Glutamatergic neuron (in vitro differentiated cells): ENCODE measurements around the gene MALRD1. TPM values are rescaled to one million over a fixed set of nuclear protein-coding genes. Genes with fewer than 3 reads are reported as not detected.
A peak's percentile ranks its signal among the peaks of the same experiment; 100 is the strongest.

Experiments used
- DNase-seq: peaks from one replicate; pipeline ENCODE4 v3.0.0; 2022
- H3K27ac Mint-ChIP-seq: one replicate; pipeline ENCODE4 v1.8.0; 2020; ENCODE audit warnings: mild to moderate bottlenecking, mixed read lengths, inconsistent platforms; ENCODE audit not compliant: unreplicated experiment
- H3K27me3 Mint-ChIP-seq: one replicate; pipeline ENCODE4 v1.8.0; 2020; ENCODE audit warnings: mild to moderate bottlenecking, moderate library complexity, mixed read lengths, inconsistent platforms; ENCODE audit not compliant: unreplicated experiment
- H3K36me3 Mint-ChIP-seq: one replicate; pipeline ENCODE4 v1.8.0; 2020; ENCODE audit warnings: mild to moderate bottlenecking, mixed read lengths, inconsistent platforms; ENCODE audit not compliant: unreplicated experiment
- H3K4me1 Mint-ChIP-seq: one replicate; pipeline ENCODE4 v1.8.0; 2020; ENCODE audit warnings: mild to moderate bottlenecking, low read depth, mixed read lengths, inconsistent platforms; ENCODE audit not compliant: unreplicated experiment
- H3K4me3 Mint-ChIP-seq: one replicate; pipeline ENCODE4 v1.8.0; 2020; ENCODE audit warnings: mild to moderate bottlenecking, mixed read lengths, inconsistent platforms; ENCODE audit not compliant: unreplicated experiment
- H3K9me3 Mint-ChIP-seq: one replicate; pipeline ENCODE4 v1.8.0; 2020; ENCODE audit warnings: mild to moderate bottlenecking, moderate library complexity, mixed read lengths, inconsistent platforms; ENCODE audit not compliant: unreplicated experiment
- CTCF ChIP-seq: fragments of 200-600 bp; sonication (generic); IDR thresholded peaks from one replicate; pipeline ENCODE4 v1.5.0; 2021; ENCODE audit not compliant: partially characterized antibody, unreplicated experiment
- total RNA-seq: library from RNA; stranded (reverse); fragmentation: NEBNext Ultra II Directional; extraction: Animal tissue kit (Norgen Biotek cat#: 25700); gene quantifications from one replicate; pipeline ENCODE4 v1.2.1, GENCODE V29; 2021; ENCODE audit not compliant: unreplicated experiment

Gene MALRD1
- total RNA-seq, 1 donor from 2014 or later, result 0.27 TPM

GRCh38 chr10:19412531-19412930 is 363.9 kb downstream of the MALRD1 start:
- Mint-ChIP-seq H3K27ac (no peak overlapping the region), H3K4me3 (no peak overlapping the region), H3K4me1 (no peaks in the 10 kb centered on the region), H3K27me3 (no peaks in the 10 kb centered on the region), H3K36me3 (no peaks in the 10 kb centered on the region), H3K9me3 (no peaks in the 10 kb centered on the region)
- peak; percentile 65 for TF ChIP-seq CTCF
- no peak for DNase-seq

- Mint-ChIP-seq H3K27me3 (no peaks in the 10 kb centered on the region), H3K36me3 (no peaks in the 10 kb centered on the region), H3K4me1 (no peaks in the 10 kb centered on the region), H3K9me3 (peaks cover 2% of the 10 kb centered on the region), H3K4me3 (no peak overlapping the region), H3K27ac (no peak overlapping the region)
- no peak for TF ChIP-seq CTCF
- DNase-seq, result no peak
Measured at GRCh38 chr10:19416164-19416563, 367.6 kb downstream of the MALRD1 start.

- Mint-ChIP-seq H3K4me3 (no peak overlapping the region), H3K27ac (no peak overlapping the region), H3K27me3 (no peaks in the 10 kb centered on the region), H3K9me3 (peaks cover 2% of the 10 kb centered on the region), H3K36me3 (no peaks in the 10 kb centered on the region), H3K4me1 (no peaks in the 10 kb centered on the region)
- TF ChIP-seq CTCF, result no peak
- no peak for DNase-seq
Measured at GRCh38 chr10:19417740-19418139, 369.1 kb downstream of the MALRD1 start.

GRCh38 chr10:19421674-19422073 is 373.1 kb downstream of the MALRD1 start:
- Mint-ChIP-seq H3K4me1 (no peaks in the 10 kb centered on the region), H3K27me3 (no peaks in the 10 kb centered on the region), H3K27ac (no peak overlapping the region), H3K4me3 (no peak overlapping the region), H3K9me3 (peaks cover 2% of the 10 kb centered on the region), H3K36me3 (no peaks in the 10 kb centered on the region)
- no peak for DNase-seq
- no peak for TF ChIP-seq CTCF

- H3K4me1 Mint-ChIP-seq, result no peaks in the 10 kb centered on the region
- H3K27me3 Mint-ChIP-seq, result no peaks in the 10 kb centered on the region
- H3K36me3 Mint-ChIP-seq, result no peaks in the 10 kb centered on the region
- no peak for TF ChIP-seq CTCF
- H3K9me3 Mint-ChIP-seq, result no peaks in the 10 kb centered on the region
- no peak for DNase-seq
- no peak overlapping the region for H3K27ac Mint-ChIP-seq
- no peak overlapping the region for H3K4me3 Mint-ChIP-seq
Measured at GRCh38 chr10:19426034-19426433, 377.4 kb downstream of the MALRD1 start.
